ENCODE results near the gene MED27.

MED27 gene

GRCh38 chr9:132040808-132041207 lies 38.9 kb downstream of the MED27 start:
- DNase-seq, result no peak

- DNase-seq, result no peak
Observed at GRCh38 chr9:132040246-132040645, 39.4 kb downstream of the MED27 start.

- no peak for DNase-seq
Observed at GRCh38 chr9:132039284-132039683, 40.4 kb downstream of the MED27 start.

- DNase-seq, result no peak
Observed at GRCh38 chr9:132037458-132037857, 42.2 kb downstream of the MED27 start.

- DNase-seq, result no peak
Observed at GRCh38 chr9:132036521-132036920, 43.1 kb downstream of the MED27 start.

- DNase-seq, result no peak
Observed at GRCh38 chr9:132035679-132036078, 44.0 kb downstream of the MED27 start.

GRCh38 chr9:132032238-132032950 lies 47.3 kb downstream of the MED27 start:
- DNase-seq, result no peak

GRCh38 chr9:132031467-132032237 lies 48.0 kb downstream of the MED27 start:
- DNase-seq, result no peak

GRCh38 chr9:132030626-132031325 lies 48.9 kb downstream of the MED27 start:
- no peak for DNase-seq

- no peak for DNase-seq
Observed at GRCh38 chr9:132027752-132028663, 51.7 kb downstream of the MED27 start.

- DNase-seq, result no peak
Observed at GRCh38 chr9:132026932-132027585, 52.6 kb downstream of the MED27 start.

- DNase-seq, result no peak
Observed at GRCh38 chr9:132025766-132026165, 53.9 kb downstream of the MED27 start.

- no peak for DNase-seq
Observed at GRCh38 chr9:132024589-132024988, 55.1 kb downstream of the MED27 start.

GRCh38 chr9:132023419-132024180 lies 56.1 kb downstream of the MED27 start:
- DNase-seq, result no peak

GRCh38 chr9:132020820-132021510 lies 58.7 kb downstream of the MED27 start:
- DNase-seq, result no peak

GRCh38 chr9:132020272-132020671 lies 59.4 kb downstream of the MED27 start:
- DNase-seq, result no peak

GRCh38 chr9:132019702-132020101 lies 60.0 kb downstream of the MED27 start:
- no peak for DNase-seq

- no peak for DNase-seq
Observed at GRCh38 chr9:132018957-132019405, 60.7 kb downstream of the MED27 start.

- no peak for DNase-seq
Observed at GRCh38 chr9:132016456-132016855, 63.2 kb downstream of the MED27 start.

GRCh38 chr9:132015866-132016265 lies 63.8 kb downstream of the MED27 start:
- no peak for DNase-seq

All from NCI-H2227 treated with DMSO at 0.1 percent for 48 hours (cell line).